Neural cell (in vitro differentiated cells): ENCODE results near the gene AGPS. TPM values are rescaled to one million over a fixed set of nuclear protein-coding genes. Genes with fewer than 3 reads are reported as not detected.
"Not testable (repeated sequence)": the region's sequence is repeated elsewhere in the genome, so short reads cannot be mapped to it uniquely, and the experiment has no call there.

Experiments
- H2AFZ ChIP-seq: fragments of 200-600, 300-800 bp; sonication (generic), shearing (Covaris generic); 2 replicates; pipeline ENCODE4 v1.6.0; 2014; ENCODE audit warnings: low read depth, mild to moderate bottlenecking, antibody characterized with exemption, low read length, moderate library complexity
- H3F3A ChIP-seq: fragments of 200-600 bp; shearing (Covaris generic); 2 replicates; pipeline ENCODE4 v1.6.1; 2016; ENCODE audit warnings: mild to moderate bottlenecking, moderate library complexity, mixed read lengths, antibody characterized with exemption, low read length; ENCODE audit not compliant: insufficient read depth, poor library complexity, severe bottlenecking
- H3K27ac ChIP-seq: fragments of 200-600, 300-800 bp; sonication (generic), shearing (Covaris generic); 2 replicates; pipeline ENCODE4 v1.5.1; 2014; ENCODE audit warnings: mild to moderate bottlenecking, low read length, moderate library complexity
- H3K27me3 ChIP-seq: fragments of 300-800, 200-600 bp; sonication (generic), shearing (Covaris generic); 2 replicates; pipeline ENCODE4 v1.6.0; 2014; ENCODE audit warnings: mild to moderate bottlenecking, low read depth, low read length, moderate library complexity; ENCODE audit not compliant: insufficient read depth
- H3K36me3 ChIP-seq: fragments of 300-800, 200-600 bp; sonication (generic), shearing (Covaris generic); 2 replicates; pipeline ENCODE4 v1.5.1; 2014; ENCODE audit warnings: mild to moderate bottlenecking, antibody characterized with exemption, low read length, moderate library complexity; ENCODE audit not compliant: insufficient read depth
- H3K4me2 ChIP-seq: fragments of 300-800, 200-600 bp; sonication (generic), shearing (Covaris generic); 2 replicates; pipeline ENCODE4 v1.6.0; 2014; ENCODE audit warnings: mild to moderate bottlenecking, low read length
- H3K4me3 ChIP-seq: fragments of 300-800, 200-600 bp; sonication (generic), shearing (Covaris generic); 2 replicates; pipeline ENCODE4 v1.5.1; 2014; ENCODE audit warnings: mild to moderate bottlenecking, low read length, moderate library complexity
- H3K79me2 ChIP-seq: fragments of 200-600 bp; shearing (Covaris generic); replicated peaks from 2 replicates; pipeline ENCODE4 v1.6.0; 2014; ENCODE audit warnings: mild to moderate bottlenecking, low read length, moderate library complexity; ENCODE audit not compliant: insufficient read depth
- H3K9ac ChIP-seq: fragments of 300-800, 200-600 bp; sonication (generic), shearing (Covaris generic); 2 replicates; pipeline ENCODE4 v1.6.1; 2016; ENCODE audit warnings: mild to moderate bottlenecking, low read length, mixed read lengths
- H3K9me2 ChIP-seq: fragments of 200-600 bp; shearing (Covaris generic); 2 replicates; pipeline ENCODE4 v1.6.1; 2016; ENCODE audit warnings: mild to moderate bottlenecking, low read length, mixed read lengths; ENCODE audit not compliant: insufficient read depth
- H3K9me3 ChIP-seq: fragments of 200-600, 300-800 bp; sonication (generic), shearing (Covaris generic); 2 replicates; pipeline ENCODE4 v1.6.1; 2016; ENCODE audit warnings: mild to moderate bottlenecking, mixed run types, low read length, moderate library complexity, mixed read lengths
- H4K20me1 ChIP-seq: fragments of 200-600 bp; shearing (Covaris generic); 2 replicates; pipeline ENCODE4 v1.6.1; 2016; ENCODE audit warnings: mild to moderate bottlenecking, mixed run types; ENCODE audit not compliant: insufficient read depth
- CTCF ChIP-seq: fragments of 450-650 bp; IDR thresholded peaks from 2 replicates; pipeline ENCODE4 v1.5.1; 2014; ENCODE audit warnings: antibody characterized with exemption, mild to moderate bottlenecking, moderate library complexity; ENCODE audit not compliant: poor library complexity, severe bottlenecking
- EP300 ChIP-seq: fragments of 450-650 bp; conservative IDR thresholded peaks from 2 replicates; pipeline ENCODE4 v1.6.1; 2014; ENCODE audit warnings: antibody characterized with exemption, mild to moderate bottlenecking, moderate library complexity; ENCODE audit not compliant: poor library complexity, severe bottlenecking
- EZH2 ChIP-seq: fragments of 200-600, 300-800 bp; shearing (Covaris generic), sonication (generic); IDR thresholded peaks from 2 replicates; pipeline ENCODE4 v1.6.1; 2014; ENCODE audit warnings: antibody characterized with exemption, low read length, borderline replicate concordance, mild to moderate bottlenecking; ENCODE audit not compliant: insufficient read depth, poor library complexity, severe bottlenecking
- MXI1 ChIP-seq: fragments of 450-650 bp; conservative IDR thresholded peaks from 2 replicates; pipeline ENCODE4 v1.6.1; 2014; ENCODE audit warnings: antibody characterized with exemption, mild to moderate bottlenecking; ENCODE audit not compliant: poor library complexity, severe bottlenecking
- POLR2AphosphoS5 ChIP-seq: IDR thresholded peaks from 2 replicates; pipeline ENCODE4 v1.6.1; 2012
- RAD21 ChIP-seq: fragments of 450-650 bp; conservative IDR thresholded peaks from 2 replicates; pipeline ENCODE4 v1.6.1; 2014; ENCODE audit warnings: antibody characterized with exemption, mild to moderate bottlenecking, moderate library complexity
- SMC3 ChIP-seq: fragments of 450-650 bp; conservative IDR thresholded peaks from 2 replicates; pipeline ENCODE4 v1.6.1; 2014; ENCODE audit warnings: antibody characterized with exemption, mild to moderate bottlenecking, moderate library complexity; ENCODE audit not compliant: poor library complexity
- TAF1 ChIP-seq: IDR thresholded peaks from 2 replicates; pipeline ENCODE4 v1.6.1; 2012; ENCODE audit warnings: low read depth
- polyA plus RNA-seq: library from polyadenylated mRNA; depleted of rRNA; stranded (reverse); fragments of >200 nt; gene quantifications from 2 replicates; pipeline ENCODE4 v1.2.3, GENCODE V29; 2014
- TF ChIP-seq, protein P1 (sequence below): IDR thresholded peaks from 2 replicates; pipeline ENCODE4 v1.6.1; 2012; ENCODE audit warnings: borderline replicate concordance

The AGPS gene
- polyA plus RNA-seq, 1 donor from 2014 or later, result 31.0 TPM

DNA sequence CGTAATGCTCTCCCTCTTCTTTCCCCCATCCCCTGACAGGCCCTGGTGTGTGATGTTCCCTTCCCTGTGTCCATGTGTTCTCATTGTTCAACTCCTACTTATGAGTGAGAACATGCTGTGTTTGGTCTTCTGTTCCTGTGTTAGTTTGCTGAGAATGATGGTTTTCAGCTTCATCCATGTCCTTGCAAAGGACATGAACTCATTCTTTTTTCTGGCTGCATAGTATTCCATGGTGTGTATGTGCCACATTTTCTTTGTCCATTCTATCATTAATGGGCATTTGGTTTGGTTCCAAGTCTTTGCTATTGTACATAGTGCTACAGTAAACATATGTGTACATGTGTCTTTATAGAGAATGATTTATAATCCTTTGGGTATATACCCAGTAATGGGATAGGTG is 24.6 kb upstream of the AGPS start:
- H3K79me2 ChIP-seq, H3F3A ChIP-seq, H3K9me3 ChIP-seq, H3K9ac ChIP-seq, H3K4me3 ChIP-seq, H3K27ac ChIP-seq, H3K27me3 ChIP-seq, H3K36me3 ChIP-seq, H3K4me2 ChIP-seq, H2AFZ ChIP-seq, H4K20me1 ChIP-seq, H3K9me2 ChIP-seq: not testable (repeated sequence)

GRCh38 chr2:177379354-177379753 is 13.2 kb upstream of the AGPS start:
- Histone ChIP-seq H2AFZ (no peak overlapping the region), H3K9me2 (no peaks in the 10 kb centered on the region), H3K27me3 (no peaks in the 10 kb centered on the region), H3K9me3 (no peaks in the 10 kb centered on the region), H3K9ac (no peak overlapping the region), H3K27ac (no peak overlapping the region), H3K79me2 (no peaks in the 10 kb centered on the region), H3K4me2 (no peak overlapping the region), H3F3A (no peaks in the 10 kb centered on the region), H3K36me3 (no peaks in the 10 kb centered on the region), H4K20me1 (no peaks in the 10 kb centered on the region), H3K4me3 (no peak overlapping the region)
- TF ChIP-seq, protein P1, sequence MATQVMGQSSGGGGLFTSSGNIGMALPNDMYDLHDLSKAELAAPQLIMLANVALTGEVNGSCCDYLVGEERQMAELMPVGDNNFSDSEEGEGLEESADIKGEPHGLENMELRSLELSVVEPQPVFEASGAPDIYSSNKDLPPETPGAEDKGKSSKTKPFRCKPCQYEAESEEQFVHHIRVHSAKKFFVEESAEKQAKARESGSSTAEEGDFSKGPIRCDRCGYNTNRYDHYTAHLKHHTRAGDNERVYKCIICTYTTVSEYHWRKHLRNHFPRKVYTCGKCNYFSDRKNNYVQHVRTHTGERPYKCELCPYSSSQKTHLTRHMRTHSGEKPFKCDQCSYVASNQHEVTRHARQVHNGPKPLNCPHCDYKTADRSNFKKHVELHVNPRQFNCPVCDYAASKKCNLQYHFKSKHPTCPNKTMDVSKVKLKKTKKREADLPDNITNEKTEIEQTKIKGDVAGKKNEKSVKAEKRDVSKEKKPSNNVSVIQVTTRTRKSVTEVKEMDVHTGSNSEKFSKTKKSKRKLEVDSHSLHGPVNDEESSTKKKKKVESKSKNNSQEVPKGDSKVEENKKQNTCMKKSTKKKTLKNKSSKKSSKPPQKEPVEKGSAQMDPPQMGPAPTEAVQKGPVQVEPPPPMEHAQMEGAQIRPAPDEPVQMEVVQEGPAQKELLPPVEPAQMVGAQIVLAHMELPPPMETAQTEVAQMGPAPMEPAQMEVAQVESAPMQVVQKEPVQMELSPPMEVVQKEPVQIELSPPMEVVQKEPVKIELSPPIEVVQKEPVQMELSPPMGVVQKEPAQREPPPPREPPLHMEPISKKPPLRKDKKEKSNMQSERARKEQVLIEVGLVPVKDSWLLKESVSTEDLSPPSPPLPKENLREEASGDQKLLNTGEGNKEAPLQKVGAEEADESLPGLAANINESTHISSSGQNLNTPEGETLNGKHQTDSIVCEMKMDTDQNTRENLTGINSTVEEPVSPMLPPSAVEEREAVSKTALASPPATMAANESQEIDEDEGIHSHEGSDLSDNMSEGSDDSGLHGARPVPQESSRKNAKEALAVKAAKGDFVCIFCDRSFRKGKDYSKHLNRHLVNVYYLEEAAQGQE, result no peak
- TF ChIP-seq RAD21 (no peak), EZH2 (no peak), POLR2AphosphoS5 (no peak), TAF1 (no peak), CTCF (no peak), MXI1 (no peak), SMC3 (no peak), EP300 (no peak)

GRCh38 chr2:177380181-177380580 is 12.4 kb upstream of the AGPS start:
- Histone ChIP-seq H3K9ac (no peak overlapping the region), H3K4me3 (no peak overlapping the region), H3F3A (no peaks in the 10 kb centered on the region), H3K4me2 (no peak overlapping the region), H3K9me3 (no peaks in the 10 kb centered on the region), H3K27me3 (no peaks in the 10 kb centered on the region), H3K27ac (no peak overlapping the region), H4K20me1 (no peaks in the 10 kb centered on the region), H3K36me3 (no peaks in the 10 kb centered on the region), H3K9me2 (no peaks in the 10 kb centered on the region), H3K79me2 (no peaks in the 10 kb centered on the region), H2AFZ (no peak overlapping the region)
- TF ChIP-seq SMC3, result no peak
- TF ChIP-seq EP300, result no peak
- no peak for TF ChIP-seq EZH2
- TF ChIP-seq POLR2AphosphoS5, result no peak
- TF ChIP-seq MXI1, result no peak
- TF ChIP-seq TAF1, result no peak
- no peak for TF ChIP-seq CTCF
- no peak for TF ChIP-seq RAD21
- TF ChIP-seq, protein P1, result no peak
